Measurements from ENCODE around the gene C1orf35. TPM values are rescaled to one million over a fixed set of nuclear protein-coding genes. Genes with fewer than 3 reads are reported as not detected.

Gene C1orf35
- total RNA-seq, 1 experiment from 2014 or later: 19.0 TPM

DNA sequence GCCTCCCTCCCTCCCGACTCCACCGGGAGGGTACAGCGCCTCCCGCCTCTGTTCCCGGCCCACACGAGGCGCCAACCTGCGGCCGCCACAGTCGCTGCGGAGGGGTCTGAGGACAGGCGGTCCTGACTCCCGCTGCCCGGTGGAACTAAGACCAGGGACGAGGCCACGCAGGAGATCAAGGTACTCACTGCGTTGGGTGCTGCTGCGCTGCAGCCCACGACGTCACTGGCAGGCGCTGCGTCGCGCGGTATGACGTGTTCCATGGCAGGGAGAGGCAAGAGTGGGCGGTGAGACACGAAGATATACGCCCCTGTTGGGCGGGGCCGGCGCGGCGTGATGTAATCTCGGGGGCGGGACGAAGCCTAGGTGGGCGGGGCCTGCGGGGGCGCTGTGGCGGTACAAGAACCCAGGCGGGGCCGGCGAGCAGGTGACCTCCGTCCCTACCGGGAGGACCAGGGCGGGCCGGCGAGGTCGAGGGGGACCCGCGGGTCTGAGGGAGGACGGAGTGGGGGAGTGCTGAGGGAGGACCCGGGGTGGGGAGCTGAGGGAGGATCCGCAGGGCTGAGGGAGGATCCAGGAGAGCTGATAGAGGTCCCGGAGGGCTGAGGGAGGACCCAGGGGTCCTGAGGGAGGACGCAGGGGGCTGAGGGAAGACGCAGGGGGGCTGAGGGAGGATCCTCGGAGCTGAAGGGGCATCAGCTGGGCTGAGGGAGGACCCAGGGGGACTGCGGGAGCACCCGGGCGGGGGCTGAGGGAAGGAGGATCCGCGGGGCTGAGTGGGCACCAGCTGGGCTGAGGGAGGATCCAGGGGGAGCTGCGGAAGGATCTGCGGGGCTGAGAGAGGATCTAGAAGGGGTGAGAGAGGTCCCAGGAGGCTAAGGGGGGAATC lies 6.2 kb upstream of the C1orf35 start, which contains the start of gene MRPL55:
Gene MRPL55 (minus strand): TSS at position 227 of the 889 bp plus-strand sequence. CDS start 1,039 bp downstream, outside the sequence.
- peak; percentile 93 for DNase-seq (ENCODE audit: low read depth)

DNA sequence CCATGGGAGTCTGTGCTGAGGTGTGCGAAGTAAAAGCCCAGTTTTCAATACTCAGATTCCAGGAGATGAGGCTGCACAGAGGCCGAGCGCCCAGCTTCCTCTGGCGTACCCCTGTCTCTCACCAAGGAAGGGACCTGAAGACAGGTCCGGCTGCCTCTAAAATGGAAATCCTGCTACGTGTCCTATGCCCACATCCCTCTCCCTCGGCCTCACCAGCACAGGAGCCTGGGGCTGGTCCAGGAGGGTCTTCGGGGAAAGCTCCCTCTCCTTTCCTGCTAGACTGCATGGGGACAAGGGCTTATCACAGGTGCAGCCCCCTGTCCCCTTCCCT lies 5.6 kb upstream of the C1orf35 start:
- DNase-seq (ENCODE audit: low read depth): no peak

- no peak for DNase-seq (ENCODE audit: low read depth)
These were observed 5.0 kb upstream of the C1orf35 start for GRCh38 chr1:228108055-228108690.

GRCh38 chr1:228107636-228108035 lies 4.5 kb upstream of the C1orf35 start:
- DNase-seq (ENCODE audit: low read depth): no peak

- no peak for DNase-seq (ENCODE audit: low read depth)
These were observed 3.6 kb upstream of the C1orf35 start for GRCh38 chr1:228106800-228107054.

DNA sequence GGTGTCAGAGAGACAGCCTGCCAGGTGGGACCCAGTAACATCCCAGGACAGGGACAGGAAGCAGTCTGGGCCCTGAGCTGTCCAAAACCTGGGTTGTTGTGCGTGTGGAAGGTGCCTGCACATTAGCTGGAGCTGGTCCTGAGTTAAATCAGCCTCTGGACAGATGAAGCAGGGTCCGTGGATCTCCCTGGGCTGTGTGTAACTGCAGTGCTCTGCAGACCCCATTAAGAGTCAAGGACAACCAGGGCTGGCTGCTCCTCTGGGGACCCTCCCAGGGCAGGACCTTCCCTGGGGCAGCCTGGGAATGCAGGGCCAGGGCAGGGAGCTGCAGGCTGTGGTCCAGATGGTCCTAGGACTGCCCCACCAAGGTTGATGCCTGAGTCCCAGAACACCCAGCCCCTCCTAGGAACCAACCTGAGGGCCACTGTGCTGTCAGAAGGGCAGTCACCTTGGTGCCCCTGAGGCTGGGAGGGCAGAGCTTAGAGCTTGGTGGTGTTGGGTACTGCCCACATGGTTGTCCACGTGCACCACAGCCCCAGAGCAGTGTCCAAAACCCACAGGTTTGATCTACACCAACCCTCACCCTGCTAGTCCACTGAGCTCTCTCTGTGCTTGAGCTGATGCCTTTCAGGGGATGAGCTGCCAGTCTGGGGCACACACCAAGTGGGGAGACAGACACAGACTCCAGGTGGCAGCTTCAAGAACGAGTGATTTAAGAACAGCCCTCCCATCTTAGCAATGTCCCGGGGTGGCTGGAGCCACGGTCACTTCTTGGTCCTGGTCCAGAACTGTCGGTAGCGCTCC lies 3.1 kb upstream of the C1orf35 start:
- DNase-seq (ENCODE audit: low read depth): no peak

GRCh38 chr1:228105270-228105995 lies 2.3 kb upstream of the C1orf35 start:
- no peak for DNase-seq (ENCODE audit: low read depth)

DNA sequence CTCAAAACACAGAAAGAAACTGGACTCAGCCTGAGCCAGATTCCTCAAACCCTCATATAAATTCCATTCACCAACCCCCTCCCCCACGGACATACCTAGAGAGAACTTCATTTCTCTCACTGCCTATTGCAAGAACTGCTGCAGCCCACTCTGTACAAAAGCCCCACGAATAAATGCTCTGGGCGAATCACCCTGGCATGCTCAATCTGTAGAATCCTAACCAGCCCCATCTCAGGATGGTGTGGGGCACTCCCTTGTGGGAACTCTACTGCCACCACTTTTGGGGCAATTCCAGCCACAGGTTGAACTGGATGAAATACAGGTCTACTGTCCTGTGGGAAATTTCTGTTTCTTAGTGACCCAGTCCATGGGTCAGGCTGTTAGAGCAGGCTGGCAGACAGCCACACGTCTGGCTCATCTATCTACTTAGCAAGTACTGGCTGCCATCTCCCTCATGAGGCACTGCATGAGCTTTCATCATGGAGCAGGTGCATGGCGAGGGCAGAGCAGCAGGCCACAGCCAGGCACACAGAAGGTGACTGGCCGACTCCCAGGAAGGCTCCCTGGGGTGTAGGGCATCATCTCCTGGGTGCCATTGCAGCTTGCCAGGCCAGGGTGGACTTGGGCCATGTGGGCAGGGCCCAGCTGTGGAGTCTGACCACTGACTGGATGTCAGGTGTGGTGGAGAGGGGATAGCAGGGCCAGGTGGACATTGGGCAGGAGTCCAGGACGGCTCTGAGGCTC lies 1.6 kb upstream of the C1orf35 start:
- DNase-seq (ENCODE audit: low read depth): peak; percentile 45

GRCh38 chr1:228101994-228102790 lies 933 bp downstream of the C1orf35 start:
- DNase-seq (ENCODE audit: low read depth): peak; percentile 47

- no peak for DNase-seq (ENCODE audit: low read depth)
These were observed 1.5 kb downstream of the C1orf35 start for GRCh38 chr1:228101614-228101993.

- DNase-seq (ENCODE audit: low read depth): peak; percentile 44
These were observed 2.1 kb downstream of the C1orf35 start for GRCh38 chr1:228100822-228101613.

DNA sequence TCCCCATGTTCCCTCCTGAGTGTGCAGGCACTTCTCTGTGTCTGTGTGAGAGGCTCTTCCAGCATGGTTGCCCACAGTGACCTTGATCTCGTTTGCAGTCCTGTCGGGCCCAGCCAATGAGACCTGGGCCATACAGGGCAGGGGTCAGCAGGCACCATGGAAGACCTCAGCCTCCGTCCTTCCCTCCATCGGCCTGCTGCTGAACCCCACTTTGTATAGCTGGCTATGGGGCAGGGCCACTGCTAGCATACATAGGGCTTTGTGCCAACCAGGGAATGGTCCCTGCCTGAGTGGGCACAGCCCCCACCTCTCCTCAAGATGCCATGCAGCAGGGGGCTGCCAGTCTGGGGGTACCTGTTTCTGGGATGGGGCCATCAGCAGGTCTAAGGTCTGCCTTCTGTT lies 3.8 kb downstream of the C1orf35 start:
- DNase-seq (ENCODE audit: low read depth): no peak

- no peak for DNase-seq (ENCODE audit: low read depth)
These were observed 4.7 kb downstream of the C1orf35 start for GRCh38 chr1:228098323-228098931.

DNA sequence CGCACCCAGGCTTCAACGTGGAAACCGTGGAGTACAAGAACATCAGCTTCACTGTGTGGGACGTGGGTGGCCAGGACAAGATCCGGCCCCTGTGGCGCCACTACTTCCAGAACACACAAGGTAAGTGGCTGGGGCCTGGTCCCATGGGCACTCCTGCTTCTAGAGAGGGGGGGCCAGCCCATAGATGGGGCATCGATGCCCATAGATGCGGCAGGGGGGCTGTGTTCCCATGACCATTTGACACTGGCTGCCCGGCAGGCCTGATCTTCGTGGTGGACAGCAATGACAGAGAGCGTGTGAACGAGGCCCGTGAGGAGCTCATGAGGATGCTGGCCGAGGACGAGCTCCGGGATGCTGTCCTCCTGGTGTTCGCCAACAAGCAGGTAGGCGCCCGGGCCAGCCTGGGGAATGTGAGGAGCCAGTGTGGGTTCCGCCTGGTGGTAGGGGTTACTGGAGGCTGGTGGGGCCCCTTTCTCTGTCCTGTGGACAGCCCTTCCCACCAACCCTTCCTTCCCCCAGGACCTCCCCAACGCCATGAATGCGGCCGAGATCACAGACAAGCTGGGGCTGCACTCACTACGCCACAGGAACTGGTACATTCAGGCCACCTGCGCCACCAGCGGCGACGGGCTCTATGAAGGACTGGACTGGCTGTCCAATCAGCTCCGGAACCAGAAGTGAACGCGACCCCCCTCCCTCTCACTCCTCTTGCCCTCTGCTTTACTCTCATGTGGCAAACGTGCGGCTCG lies 5.6 kb downstream of the C1orf35 start:
- DNase-seq (ENCODE audit: low read depth): no peak

DNA sequence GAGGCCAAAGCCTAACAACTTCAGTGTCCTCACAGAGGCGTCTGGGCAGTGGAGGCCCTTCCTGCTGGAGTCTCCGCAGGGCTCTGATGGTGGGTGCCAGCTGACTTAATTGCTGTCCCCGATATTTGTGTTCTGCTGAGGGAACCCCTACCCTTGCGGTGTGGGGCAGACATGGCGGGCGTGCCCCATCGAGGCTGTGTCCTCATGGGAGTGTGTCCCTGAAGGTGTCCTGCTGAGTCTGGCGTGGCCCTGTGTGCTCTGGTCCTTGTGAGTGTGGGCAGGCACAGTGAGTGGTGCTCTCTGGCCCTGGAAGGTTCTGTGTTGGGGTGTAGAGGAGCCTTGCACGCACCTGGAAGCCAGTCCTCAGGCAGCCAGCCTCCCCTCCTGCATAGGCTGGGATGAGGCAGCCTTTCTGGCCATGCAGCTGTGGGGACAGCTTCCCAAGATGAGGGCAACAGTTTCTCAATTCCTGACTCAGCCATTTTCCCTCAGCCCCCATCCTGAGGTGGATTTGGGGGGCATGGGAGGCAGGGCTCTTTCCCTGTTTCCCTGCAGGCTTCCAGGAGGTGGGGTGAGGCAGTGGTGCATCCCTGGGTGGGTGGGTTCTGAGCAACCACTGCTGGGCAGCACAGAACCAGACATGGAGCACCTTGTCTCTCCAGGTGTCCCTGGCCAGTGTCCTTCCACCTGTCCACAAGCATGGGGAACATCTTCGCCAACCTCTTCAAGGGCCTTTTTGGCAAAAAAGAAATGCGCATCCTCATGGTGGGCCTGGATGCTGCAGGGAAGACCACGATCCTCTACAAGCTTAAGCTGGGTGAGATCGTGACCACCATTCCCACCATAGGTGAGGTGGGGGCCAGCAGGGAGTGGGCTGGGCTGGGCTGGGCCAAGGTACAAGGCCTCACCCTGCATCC lies 6.5 kb downstream of the C1orf35 start:
- no peak for DNase-seq (ENCODE audit: low read depth)

DNA sequence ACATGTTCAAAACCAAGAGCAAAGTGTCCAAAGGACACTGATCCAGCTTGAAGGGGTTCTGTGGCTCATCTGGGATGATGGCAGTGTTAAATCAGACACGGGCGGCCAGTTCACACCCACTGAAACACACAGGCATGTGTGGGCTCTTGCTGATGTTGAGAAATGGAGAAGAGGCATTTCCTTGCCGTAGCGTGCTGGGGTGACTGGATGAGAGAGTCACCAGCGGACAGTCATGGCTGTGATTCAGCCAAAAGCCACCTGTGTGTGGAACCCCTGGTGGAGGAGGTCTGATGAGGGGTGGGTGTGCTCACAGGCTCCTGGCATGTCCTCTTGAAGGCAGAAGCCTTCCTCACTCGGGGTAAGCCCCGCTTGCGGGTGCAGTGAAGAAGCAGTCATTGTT lies 7.2 kb downstream of the C1orf35 start:
- DNase-seq (ENCODE audit: low read depth): no peak

- DNase-seq (ENCODE audit: low read depth): no peak
These were observed 8.0 kb downstream of the C1orf35 start for GRCh38 chr1:228095161-228095560.

Measured in M059J (cell line).